ENCODE results near the gene SORD.

DNA sequence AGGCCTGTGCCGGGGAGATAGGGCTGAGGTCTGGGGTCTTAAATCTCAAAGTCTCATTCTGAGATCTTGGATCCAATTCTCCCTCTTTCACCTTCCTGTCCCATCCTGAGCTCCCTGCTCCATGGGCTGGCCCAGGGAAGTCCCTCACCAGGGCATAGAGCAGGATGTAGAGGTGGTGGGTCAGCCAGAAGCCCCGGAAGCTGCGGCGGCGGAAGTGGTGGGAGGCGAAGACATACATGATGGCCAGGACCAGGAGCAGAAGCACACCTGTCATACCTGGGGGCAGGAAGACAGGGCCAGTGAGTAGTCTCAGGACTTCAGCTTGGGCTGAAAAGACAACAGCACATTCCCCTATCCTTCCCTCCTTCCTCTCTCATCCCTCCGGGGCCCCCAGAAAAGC, 74.5 kb downstream of the SORD start:
- TF ChIP-seq POLR2A (IDR thresholded peaks at IDR 0.05; ENCODE audit: low read depth, low read length) = no peak
- no peak for TF ChIP-seq EZH2 (IDR thresholded peaks at IDR 0.05; ENCODE audit: borderline replicate concordance, low read depth, low read length, severe bottlenecking)
- TF ChIP-seq, protein P1, sequence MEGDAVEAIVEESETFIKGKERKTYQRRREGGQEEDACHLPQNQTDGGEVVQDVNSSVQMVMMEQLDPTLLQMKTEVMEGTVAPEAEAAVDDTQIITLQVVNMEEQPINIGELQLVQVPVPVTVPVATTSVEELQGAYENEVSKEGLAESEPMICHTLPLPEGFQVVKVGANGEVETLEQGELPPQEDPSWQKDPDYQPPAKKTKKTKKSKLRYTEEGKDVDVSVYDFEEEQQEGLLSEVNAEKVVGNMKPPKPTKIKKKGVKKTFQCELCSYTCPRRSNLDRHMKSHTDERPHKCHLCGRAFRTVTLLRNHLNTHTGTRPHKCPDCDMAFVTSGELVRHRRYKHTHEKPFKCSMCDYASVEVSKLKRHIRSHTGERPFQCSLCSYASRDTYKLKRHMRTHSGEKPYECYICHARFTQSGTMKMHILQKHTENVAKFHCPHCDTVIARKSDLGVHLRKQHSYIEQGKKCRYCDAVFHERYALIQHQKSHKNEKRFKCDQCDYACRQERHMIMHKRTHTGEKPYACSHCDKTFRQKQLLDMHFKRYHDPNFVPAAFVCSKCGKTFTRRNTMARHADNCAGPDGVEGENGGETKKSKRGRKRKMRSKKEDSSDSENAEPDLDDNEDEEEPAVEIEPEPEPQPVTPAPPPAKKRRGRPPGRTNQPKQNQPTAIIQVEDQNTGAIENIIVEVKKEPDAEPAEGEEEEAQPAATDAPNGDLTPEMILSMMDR (IDR thresholded peaks at IDR 0.05; ENCODE audit: extremely low read depth in 1 of 2, insufficient read depth in 1 of 2, low read depth in 1 of 2, low read length in 2 of 2) = no peak
- TF ChIP-seq POLR2AphosphoS5 (IDR thresholded peaks at IDR 0.05; ENCODE audit: insufficient read depth, low read depth, low read length) = no peak
- TF ChIP-seq FOS (IDR thresholded peaks at IDR 0.05; ENCODE audit: borderline replicate concordance, insufficient read depth, low read length) = no peak
- TF ChIP-seq MYC (IDR thresholded peaks at IDR 0.05; ENCODE audit: low read depth, low read length) = no peak
- no peak for TF ChIP-seq MAX (IDR thresholded peaks at IDR 0.05; ENCODE audit: insufficient read depth, insufficient read length)
- TF ChIP-seq GATA2 (IDR thresholded peaks at IDR 0.05; ENCODE audit: insufficient read depth, insufficient read length, low read depth, low read length) = no peak

Data from endothelial cell of umbilical vein (primary cell).